Activated CD8-positive, alpha-beta memory T cell treated with anti-CD3 and anti-CD28 coated beads for 4 hours (primary cell): ENCODE results near the gene CD79A.

Experiments
- DNase-seq, 2 donors: peaks; one replicate each; pipeline ENCODE4 v3.0.0-alpha.2; 2020; ENCODE audit warnings: low read depth in 2 of 2

The CD79A gene

GRCh38 chr19:41876847-41877832 lies at the start of gene CD79A:
Gene CD79A, plus strand, starts transcription at chr19:41877279. Its CDS starts 26 bp downstream, at chr19:41877305.
- no peak for DNase-seq

- no peak for DNase-seq
Observed at GRCh38 chr19:41837981-41838708, 38.9 kb upstream of the CD79A start.

GRCh38 chr19:41839211-41839610 lies 37.9 kb upstream of the CD79A start:
- DNase-seq, result no peak

DNA sequence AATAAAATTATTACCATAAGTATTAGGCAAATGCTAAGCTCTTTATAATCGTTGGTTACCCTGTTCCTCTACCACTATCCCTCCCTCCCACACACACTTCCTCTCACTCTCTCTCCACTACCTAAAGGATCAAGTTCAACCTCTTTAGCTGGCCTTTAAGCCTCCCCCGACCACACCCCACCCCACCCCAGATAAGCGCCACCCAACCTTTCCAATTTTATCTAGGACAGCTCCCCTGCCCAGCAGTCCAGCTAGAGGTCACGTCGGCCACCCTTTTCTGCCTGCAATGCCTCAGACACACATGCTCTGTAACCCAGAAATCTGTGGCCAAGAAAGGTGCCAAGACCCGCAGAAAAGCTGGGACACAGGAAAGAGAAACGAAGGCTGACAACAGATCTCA lies 33.7 kb upstream of the CD79A start:
- DNase-seq, result no peak

- DNase-seq, result no peak
Observed at GRCh38 chr19:41844601-41845000, 32.5 kb upstream of the CD79A start, which contains the start of gene LYPD4. Gene LYPD4, minus strand, starts transcription at chr19:41844683. Its CDS starts 5,398 bp downstream, at chr19:41839285.

DNA sequence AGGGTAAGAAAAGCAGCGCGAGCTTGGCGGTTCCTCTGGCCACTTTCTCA lies 32.3 kb upstream of the CD79A start, which contains the start of gene DMRTC2:
Gene DMRTC2, plus strand, starts transcription at position 42 of the 50 bp plus-strand sequence. CDS start 2,387 bp downstream, outside the sequence.
- DNase-seq, result no peak

DNA sequence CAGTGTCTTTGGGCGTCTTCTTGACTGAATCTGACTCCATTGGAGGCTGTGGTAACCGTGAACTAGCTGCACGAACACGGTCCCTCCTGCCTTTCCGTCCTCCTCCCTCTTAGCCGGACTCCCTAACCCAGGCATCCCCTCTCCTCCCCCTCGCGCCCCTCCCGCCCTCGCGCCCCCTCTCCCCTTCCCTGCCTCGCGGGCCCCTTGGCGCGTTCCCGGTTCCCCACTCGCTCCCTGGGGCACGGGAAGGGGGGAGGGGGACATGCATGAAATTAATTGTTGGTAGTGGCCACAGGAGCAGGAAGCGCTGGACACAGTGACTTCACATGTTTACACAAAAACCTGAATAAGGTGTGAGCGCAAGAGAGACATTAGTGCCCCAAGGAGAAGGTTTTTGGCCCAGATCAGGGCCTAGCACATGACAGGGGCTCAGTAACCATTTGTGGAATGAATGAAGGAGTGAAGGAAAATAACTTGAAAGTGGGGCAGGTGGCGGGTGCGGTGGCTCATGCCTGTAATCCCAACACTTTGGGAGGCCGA lies 32.0 kb upstream of the CD79A start:
- DNase-seq, result no peak

GRCh38 chr19:41847351-41848105 lies 29.6 kb upstream of the CD79A start:
- DNase-seq, result no peak

DNA sequence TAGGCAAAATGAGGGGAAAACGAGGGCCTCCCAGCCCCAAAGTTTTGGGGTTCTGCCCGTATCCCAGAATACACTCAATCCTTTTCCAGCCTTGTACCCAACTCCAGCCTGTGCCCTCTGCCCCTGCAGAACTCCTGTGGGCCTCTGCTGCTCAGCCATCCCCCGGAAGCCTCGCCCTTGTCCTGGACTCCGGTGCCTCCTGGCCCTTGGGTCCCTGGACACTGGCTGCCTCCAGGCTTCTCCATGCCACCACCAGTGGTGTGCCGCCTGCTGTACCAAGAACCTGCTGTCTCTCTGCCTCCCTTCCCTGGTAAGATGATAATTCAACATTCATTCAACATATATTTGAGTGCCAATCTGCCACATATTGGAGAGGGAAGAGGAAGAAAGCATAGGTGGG lies 28.4 kb upstream of the CD79A start:
- DNase-seq, result no peak

DNA sequence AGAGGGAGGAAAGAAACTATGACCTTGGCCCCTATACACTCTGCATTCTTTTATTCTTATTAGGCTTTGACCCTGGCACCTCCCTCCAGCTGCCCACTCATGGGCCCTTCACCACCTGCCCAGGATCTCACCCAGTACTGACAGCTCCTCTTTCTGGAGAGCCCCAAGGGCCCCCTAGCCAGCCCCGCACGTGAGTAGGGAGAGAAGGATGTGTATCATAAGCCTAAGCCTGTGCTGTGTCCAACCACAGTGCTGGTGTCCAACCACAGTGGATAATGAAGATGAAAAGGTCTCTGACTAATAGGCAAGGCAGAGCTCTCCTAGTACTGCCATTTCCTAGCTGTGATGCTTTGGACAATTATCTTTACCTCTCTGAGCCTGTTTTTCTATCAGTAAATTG lies 28.0 kb upstream of the CD79A start:
- no peak for DNase-seq

DNA sequence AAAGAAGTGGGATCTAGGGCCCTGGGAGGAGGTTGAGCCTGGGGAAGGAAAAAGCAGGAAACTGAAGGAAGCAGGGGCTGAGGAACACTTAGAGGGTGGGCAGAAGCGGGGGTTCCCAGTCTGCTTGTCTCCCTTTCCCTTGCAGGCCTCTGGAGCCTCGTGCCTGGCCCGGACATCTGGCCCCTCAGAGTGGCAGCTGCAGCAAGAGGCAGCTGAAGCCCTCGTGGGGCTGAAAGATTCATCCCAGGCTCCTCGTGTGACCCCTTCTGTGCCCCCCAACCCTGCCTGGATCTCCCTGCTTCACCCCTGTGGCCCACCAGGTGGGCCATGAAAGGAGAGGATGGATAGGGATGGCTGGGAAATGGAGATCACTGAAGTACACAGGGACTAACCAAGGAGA lies 26.7 kb upstream of the CD79A start:
- no peak for DNase-seq

- no peak for DNase-seq
Observed at GRCh38 chr19:41851456-41851855, 25.6 kb upstream of the CD79A start.

- DNase-seq, result no peak
Observed at GRCh38 chr19:41853344-41853743, 23.7 kb upstream of the CD79A start.

DNA sequence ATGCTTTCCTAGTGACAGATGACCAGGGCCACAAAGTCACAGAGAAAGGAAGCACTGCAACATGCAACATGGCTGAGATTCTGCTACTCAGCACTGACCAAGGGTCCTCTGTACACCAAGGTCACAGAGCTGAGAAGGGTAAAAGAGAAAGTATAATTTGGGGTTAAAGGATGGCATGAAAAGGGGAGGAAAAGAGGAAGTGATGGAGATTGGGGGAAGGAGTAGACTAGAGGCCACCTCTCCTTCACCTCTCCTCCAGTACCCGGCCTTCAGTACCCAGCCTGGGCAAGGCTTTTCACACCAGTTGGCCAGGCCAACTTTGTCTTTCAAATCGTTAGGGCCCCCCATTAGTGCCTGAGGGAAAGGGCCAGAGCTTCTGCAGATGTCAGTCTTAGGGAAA lies 23.3 kb upstream of the CD79A start:
- DNase-seq, result no peak

GRCh38 chr19:41859213-41859617 lies 17.9 kb upstream of the CD79A start:
- no peak for DNase-seq

DNA sequence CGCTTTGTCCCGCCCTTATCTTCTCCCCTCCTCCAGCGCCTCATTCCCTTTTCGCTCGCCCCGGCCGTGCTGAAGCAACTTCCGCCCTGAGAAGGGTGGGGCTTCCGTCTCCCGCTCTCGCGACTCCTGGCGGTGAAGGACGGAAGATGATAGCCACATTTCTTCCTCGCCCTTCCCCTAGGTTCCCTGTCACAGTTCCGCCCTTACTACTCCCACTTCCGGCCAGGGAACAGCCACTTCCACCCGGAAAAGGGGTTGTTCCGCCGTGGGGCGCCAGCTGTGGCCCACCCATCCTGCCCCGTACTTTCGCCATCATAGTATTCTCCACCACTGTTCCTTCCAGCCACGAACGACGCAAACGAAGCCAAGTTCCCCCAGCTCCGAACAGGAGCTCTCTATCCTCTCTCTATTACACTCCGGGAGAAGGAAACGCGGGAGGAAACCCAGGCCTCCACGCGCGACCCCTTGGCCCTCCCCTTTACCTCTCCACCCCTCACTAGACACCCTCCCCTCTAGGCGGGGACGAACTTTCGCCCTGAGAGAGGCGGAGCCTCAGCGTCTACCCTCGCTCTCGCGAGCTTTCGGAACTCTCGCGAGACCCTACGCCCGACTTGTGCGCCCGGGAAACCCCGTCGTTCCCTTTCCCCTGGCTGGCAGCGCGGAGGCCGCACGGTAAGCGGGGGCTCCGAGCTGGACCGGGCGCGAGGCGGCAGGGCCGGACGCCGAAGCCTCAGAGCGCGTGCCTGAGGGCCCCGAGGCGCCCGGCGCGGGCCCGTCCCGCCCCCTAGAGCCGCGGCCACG lies 17.3 kb upstream of the CD79A start, which contains the start of gene RPS19:
Gene RPS19, plus strand, starts transcription at position 638 of the 801 bp plus-strand sequence. CDS start 520 bp downstream, outside the sequence.
- peak; percentile 96 to 97 for DNase-seq

- no peak for DNase-seq
Observed at GRCh38 chr19:41860419-41861115, 16.5 kb upstream of the CD79A start.

- no peak for DNase-seq
Observed at GRCh38 chr19:41861116-41861768, 15.8 kb upstream of the CD79A start.

DNA sequence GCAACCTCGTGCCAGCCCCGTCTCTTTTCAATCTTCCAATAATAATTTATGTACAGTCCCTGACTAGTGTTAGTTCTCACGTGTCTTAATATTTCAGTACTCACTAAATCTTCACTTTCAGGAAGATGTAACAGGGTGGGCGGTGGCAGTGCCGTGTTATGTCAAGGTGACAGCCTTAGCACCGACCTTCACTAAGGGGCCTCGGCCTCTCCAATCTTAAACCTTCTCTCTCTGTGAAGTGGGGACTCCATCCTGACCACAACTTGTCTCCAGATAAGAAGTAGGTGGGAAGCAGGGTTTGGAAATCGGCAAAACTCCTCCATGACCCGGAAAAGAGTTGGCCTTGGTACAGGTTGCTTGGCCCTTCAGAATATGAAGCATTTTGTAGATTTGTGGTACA lies 15.2 kb upstream of the CD79A start:
- no peak for DNase-seq

DNA sequence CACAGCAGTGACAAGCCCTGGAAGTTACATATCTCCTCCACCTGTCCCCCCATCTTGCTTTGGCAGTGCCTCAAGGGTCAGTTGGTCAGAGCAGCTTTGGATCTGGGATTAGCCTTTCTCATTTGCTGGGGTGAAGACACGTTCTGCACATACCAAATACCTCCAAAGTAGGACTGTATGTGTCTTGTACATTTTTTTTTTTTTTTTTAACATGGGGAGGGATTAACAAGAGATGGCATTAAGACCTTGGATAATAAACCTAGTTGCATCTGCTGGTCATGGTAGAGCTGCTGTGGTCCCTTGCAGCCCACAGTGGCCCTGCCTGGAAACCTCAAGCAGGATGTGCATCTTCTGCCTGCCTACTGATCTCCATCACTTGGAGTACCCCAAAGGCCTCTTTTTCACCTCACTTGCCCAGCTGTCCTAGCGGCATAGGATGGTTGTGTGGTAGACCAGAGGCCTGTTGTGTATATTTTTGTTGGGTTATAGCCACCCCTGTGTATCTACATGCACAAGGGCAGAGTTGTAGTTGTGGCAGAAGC lies 14.6 kb upstream of the CD79A start:
- no peak for DNase-seq
